WTC11 (cell line): ENCODE measurements around the gene ZFAND3. TPM values are rescaled to one million over a fixed set of nuclear protein-coding genes. Genes with fewer than 3 reads are reported as not detected.

Experiments used
- ATAC-seq: fragments of 200-7000 bp; cut with Tn5 transposase; 2 replicates; pipeline ENCODE4 v1.10.0; 2021; ENCODE audit warnings: mild to moderate bottlenecking, moderate library complexity
- CTCF ChIA-PET: fragments of 300-600 bp; sonication (Branson Sonifier 250); formaldehyde crosslinking; loops from one replicate; lab custom pipeline; 2021; ENCODE audit warnings: antibody characterized with exemption; lab: Charles Lee
- POLR2A ChIA-PET: fragments of 350-600 bp; sonication (Branson Sonifier 250); formaldehyde crosslinking; loops from one replicate; lab custom pipeline; 2021; ENCODE audit warnings: antibody characterized with exemption; lab: Charles Lee
- DNase-seq: peaks from one replicate; pipeline ENCODE4 v3.0.0; 2021; ENCODE audit warnings: low spot score
- H3K27ac Mint-ChIP-seq: 2 replicates; pipeline ENCODE4 v1.8.0; 2021; ENCODE audit warnings: mixed read lengths
- H3K27me3 Mint-ChIP-seq: 2 replicates; pipeline ENCODE4 v1.8.0; 2021; ENCODE audit warnings: low read depth, mild to moderate bottlenecking, moderate library complexity, mixed read lengths
- H3K36me3 Mint-ChIP-seq: 2 replicates; pipeline ENCODE4 v1.8.0; 2021; ENCODE audit warnings: mixed read lengths
- H3K4me1 Mint-ChIP-seq: 2 replicates; pipeline ENCODE4 v1.8.0; 2022; ENCODE audit warnings: mixed read lengths
- H3K4me3 Mint-ChIP-seq: 2 replicates; pipeline ENCODE4 v1.8.0; 2021; ENCODE audit warnings: mild to moderate bottlenecking, moderate library complexity, mixed read lengths
- H3K9me3 Mint-ChIP-seq: 2 replicates; pipeline ENCODE4 v1.8.0; 2021; ENCODE audit warnings: mixed read lengths
- CDX4 ChIP-seq: fragments of 250-450 bp; sonication (Bioruptor Pico); IDR thresholded peaks from 2 replicates; pipeline ENCODE4 v1.9.0; 2021; ENCODE audit warnings: moderate library complexity, mild to moderate bottlenecking, inconsistent platforms, borderline replicate concordance
- CREB1 ChIP-seq: sonication (generic); formaldehyde crosslinking; IDR thresholded peaks from 2 replicates; pipeline ENCODE4 v1.8.0; 2023; ENCODE audit warnings: mild to moderate bottlenecking, missing genetic modification reagents
- CREM ChIP-seq: sonication (generic); formaldehyde crosslinking; IDR thresholded peaks from 2 replicates; pipeline ENCODE4 v1.8.1; 2022; ENCODE audit warnings: mild to moderate bottlenecking, missing genetic modification reagents, moderate library complexity
- E2F5 ChIP-seq: sonication (generic); formaldehyde crosslinking; IDR thresholded peaks from 2 replicates; pipeline ENCODE4 v1.8.1; 2022; ENCODE audit warnings: mild to moderate bottlenecking, moderate library complexity, missing genetic modification reagents
- ETV6 ChIP-seq: sonication (generic); formaldehyde crosslinking; IDR thresholded peaks from 2 replicates; pipeline ENCODE4 v1.8.1; 2022; ENCODE audit warnings: mild to moderate bottlenecking, missing genetic modification reagents
- FOXK1 ChIP-seq: sonication (generic); formaldehyde crosslinking; IDR thresholded peaks from 2 replicates; pipeline ENCODE4 v1.8.0; 2022; ENCODE audit warnings: mild to moderate bottlenecking, moderate library complexity, missing genetic modification reagents
- HMGXB4 ChIP-seq: sonication (generic); formaldehyde crosslinking; IDR thresholded peaks from 2 replicates; pipeline ENCODE4 v1.8.1; 2023; ENCODE audit warnings: mild to moderate bottlenecking, moderate library complexity, missing genetic modification reagents
- MXD4 ChIP-seq: fragments of 250-450 bp; sonication (Bioruptor Pico); IDR thresholded peaks from 2 replicates; pipeline ENCODE4 v1.8.0; 2021; ENCODE audit warnings: mild to moderate bottlenecking, moderate library complexity, borderline replicate concordance
- NFATC4 ChIP-seq: fragments of 250-450 bp; sonication (Bioruptor Pico); IDR thresholded peaks from 2 replicates; pipeline ENCODE4 v1.9.0; 2021; ENCODE audit warnings: mild to moderate bottlenecking
- NR3C1 ChIP-seq: sonication (generic); formaldehyde crosslinking; conservative IDR thresholded peaks from 2 replicates; pipeline ENCODE4 v1.8.1; 2023; ENCODE audit warnings: low read depth, mild to moderate bottlenecking, missing genetic modification reagents
- PRDM15 ChIP-seq: sonication (generic); formaldehyde crosslinking; IDR thresholded peaks from 2 replicates; pipeline ENCODE4 v1.8.0; 2022; ENCODE audit warnings: missing genetic modification reagents
- SMAD4 ChIP-seq: sonication (generic); formaldehyde crosslinking; IDR thresholded peaks from 2 replicates; pipeline ENCODE4 v1.8.0; 2022; ENCODE audit warnings: mild to moderate bottlenecking, missing genetic modification reagents
- SP1 ChIP-seq: sonication (generic); formaldehyde crosslinking; conservative IDR thresholded peaks from 2 replicates; pipeline ENCODE4 v1.8.1; 2022; ENCODE audit warnings: missing genetic modification reagents
- USF2 ChIP-seq: sonication (generic); formaldehyde crosslinking; IDR thresholded peaks from 2 replicates; pipeline ENCODE4 v1.8.1; 2023; ENCODE audit warnings: mild to moderate bottlenecking, missing genetic modification reagents, moderate library complexity
- ZBTB21 ChIP-seq: sonication (generic); formaldehyde crosslinking; IDR thresholded peaks from 2 replicates; pipeline ENCODE4 v1.8.1; 2023; ENCODE audit warnings: mild to moderate bottlenecking, missing genetic modification reagents, borderline replicate concordance
- ZNF232 ChIP-seq: sonication (generic); formaldehyde crosslinking; IDR thresholded peaks from 2 replicates; pipeline ENCODE4 v1.8.0; 2022; ENCODE audit warnings: mild to moderate bottlenecking, missing genetic modification reagents
- ZNF396 ChIP-seq: fragments of 250-450 bp; sonication (Bioruptor Pico); IDR thresholded peaks from 2 replicates; pipeline ENCODE4 v1.8.0; 2021; ENCODE audit warnings: mild to moderate bottlenecking, moderate library complexity, borderline replicate concordance
- ZNF532 ChIP-seq: fragments of 250-450 bp; sonication (Bioruptor Pico); IDR thresholded peaks from 2 replicates; pipeline ENCODE4 v1.9.0; 2021; ENCODE audit warnings: mild to moderate bottlenecking, borderline replicate concordance
- total RNA-seq: library from RNA; stranded (reverse); gene quantifications from 3 replicates; pipeline ENCODE4 v1.2.3, GENCODE V29; 2021
- TF ChIP-seq, protein P1 (sequence below): sonication (generic); formaldehyde crosslinking; conservative IDR thresholded peaks from 2 replicates; pipeline ENCODE4 v1.8.1; 2023; ENCODE audit warnings: mild to moderate bottlenecking, low read depth, missing genetic modification reagents, moderate library complexity

The ZFAND3 gene
- total RNA-seq, 1 experiment from 2014 or later = 50.3 TPM

GRCh38 chr6:38115626-38116008, 296.1 kb downstream of the ZFAND3 start:
- no peak overlapping the region for H3K4me3 Mint-ChIP-seq
- TF ChIP-seq ETV6 (CRISPR knock-in tag) (no peak), NFATC4 (CRISPR knock-in tag) (no peak), E2F5 (CRISPR knock-in tag) (no peak), CDX4 (CRISPR knock-in tag) (no peak), USF2 (CRISPR knock-in tag) (no peak), ZNF396 (no peak), FOXK1 (no peak), MXD4 (CRISPR knock-in tag) (no peak), SMAD4 (no peak), CREB1 (no peak), SP1 (CRISPR knock-in tag) (no peak)
- TF ChIP-seq, protein P1, sequence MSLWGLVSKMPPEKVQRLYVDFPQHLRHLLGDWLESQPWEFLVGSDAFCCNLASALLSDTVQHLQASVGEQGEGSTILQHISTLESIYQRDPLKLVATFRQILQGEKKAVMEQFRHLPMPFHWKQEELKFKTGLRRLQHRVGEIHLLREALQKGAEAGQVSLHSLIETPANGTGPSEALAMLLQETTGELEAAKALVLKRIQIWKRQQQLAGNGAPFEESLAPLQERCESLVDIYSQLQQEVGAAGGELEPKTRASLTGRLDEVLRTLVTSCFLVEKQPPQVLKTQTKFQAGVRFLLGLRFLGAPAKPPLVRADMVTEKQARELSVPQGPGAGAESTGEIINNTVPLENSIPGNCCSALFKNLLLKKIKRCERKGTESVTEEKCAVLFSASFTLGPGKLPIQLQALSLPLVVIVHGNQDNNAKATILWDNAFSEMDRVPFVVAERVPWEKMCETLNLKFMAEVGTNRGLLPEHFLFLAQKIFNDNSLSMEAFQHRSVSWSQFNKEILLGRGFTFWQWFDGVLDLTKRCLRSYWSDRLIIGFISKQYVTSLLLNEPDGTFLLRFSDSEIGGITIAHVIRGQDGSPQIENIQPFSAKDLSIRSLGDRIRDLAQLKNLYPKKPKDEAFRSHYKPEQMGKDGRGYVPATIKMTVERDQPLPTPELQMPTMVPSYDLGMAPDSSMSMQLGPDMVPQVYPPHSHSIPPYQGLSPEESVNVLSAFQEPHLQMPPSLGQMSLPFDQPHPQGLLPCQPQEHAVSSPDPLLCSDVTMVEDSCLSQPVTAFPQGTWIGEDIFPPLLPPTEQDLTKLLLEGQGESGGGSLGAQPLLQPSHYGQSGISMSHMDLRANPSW = no peak
- TF ChIP-seq, all 79 proteins: peak for 0
- Mint-ChIP-seq H3K27ac (no peak overlapping the region), H3K4me1 (peaks cover 43% of the 10 kb centered on the region), H3K9me3 (no peaks in the 10 kb centered on the region), H3K36me3 (no peaks in the 10 kb centered on the region), H3K27me3 (no peaks in the 10 kb centered on the region)
- ChIA-PET CTCF (no interaction called here), POLR2A (no interaction called here)
- DNase-seq (no peak), ATAC-seq (no peak)

- ATAC-seq = no peak
- CTCF ChIA-PET = interaction anchor here (1.0 kb wide), 1 partner anchor 378 kb away, joined by 3 read pairs; no protein-coding TSS in a partner anchor
- H3K36me3 Mint-ChIP-seq = no peaks in the 10 kb centered on the region
- H3K27me3 Mint-ChIP-seq = no peaks in the 10 kb centered on the region
- peak overlapping the region; percentile 37 for H3K27ac Mint-ChIP-seq
- no peaks in the 10 kb centered on the region for H3K9me3 Mint-ChIP-seq
- POLR2A ChIA-PET = no interaction called here
- DNase-seq = no peak
- H3K4me3 Mint-ChIP-seq = no peak overlapping the region
- H3K4me1 Mint-ChIP-seq = peaks cover 43% of the 10 kb centered on the region
- TF ChIP-seq HMGXB4 (CRISPR knock-in tag) (no peak), USF2 (CRISPR knock-in tag) (no peak), ZNF232 (CRISPR knock-in tag) (no peak), ZNF532 (CRISPR knock-in tag) (no peak), ZBTB21 (CRISPR knock-in tag) (no peak), CREM (CRISPR knock-in tag) (no peak), NR3C1 (no peak), PRDM15 (CRISPR knock-in tag) (no peak), ZNF396 (no peak)
These were observed 296.7 kb downstream of the ZFAND3 start for GRCh38 chr6:38116248-38116647.
